ENCODE data around the gene CPSF7. TPM values are rescaled to one million over a fixed set of nuclear protein-coding genes. Genes with fewer than 3 reads are reported as not detected.
"Not testable (repeated sequence)": the region's sequence is repeated elsewhere in the genome, so short reads cannot be mapped to it uniquely, and the experiment has no call there.

Gene CPSF7
- total RNA-seq, 1 experiment from 2014 or later, result 51.1 TPM

GRCh38 chr11:61384271-61385242 is 45.2 kb downstream of the CPSF7 start:
- peak; percentile 41 for DNase-seq
- Histone ChIP-seq H3K79me2 (ENCODE audit: low read length) (no peaks in the 10 kb centered on the region), H3K27ac (ENCODE audit: low read length) (no peak overlapping the region), H3K27me3 (ENCODE audit: low read length) (no peaks in the 10 kb centered on the region), H3K4me1 (ENCODE audit: insufficient read depth, low read length) (no peaks in the 10 kb centered on the region), H3K9me2 (replicated peaks; ENCODE audit: low read length) (no peaks in the 10 kb centered on the region), H3K36me3 (ENCODE audit: low read depth, low read length) (no peaks in the 10 kb centered on the region), H3K9me3 (ENCODE audit: low read length) (no peaks in the 10 kb centered on the region), H4K20me1 (ENCODE audit: low read length) (no peaks in the 10 kb centered on the region), H3K4me2 (ENCODE audit: low read length) (no peak overlapping the region), H2AFZ (ENCODE audit: low read length) (no peak overlapping the region), H3K9ac (ENCODE audit: low read length) (no peak overlapping the region), H3F3A (ENCODE audit: low read length, unreplicated experiment) (no peaks in the 10 kb centered on the region), H3K4me3 (ENCODE audit: low read length) (no peak overlapping the region)
- peak; percentile 25; the same call in 1 of the 2 replicates for TF ChIP-seq CTCF (conservative IDR thresholded peaks at IDR 0.05; ENCODE audit: low read depth, low read length)
- TF ChIP-seq EZH2 (IDR thresholded peaks at IDR 0.05; ENCODE audit: low read length, unreplicated experiment), result no peak
- intact Hi-C loops (cut with micrococcal nuclease), result loop anchor here (1.0 kb wide), 1 partner anchor 48 kb away; no protein-coding TSS in a partner anchor
- ChIA-PET POLR2A (ENCODE audit: unreplicated experiment) (interaction anchor here (0.6 kb wide), 1 partner anchor 86 kb away, joined by 3 read pairs; no protein-coding TSS in a partner anchor), CTCF (interaction anchor here (0.5 to 3.3 kb wide), 5 partner anchors 17 to 114 kb away, joined by 3 to 63 read pairs (median 3); partner anchors contain the start of gene CYB561A3)
- ATAC-seq, result peak; percentile 31; the same call in 1 of the 2 replicates
- BruUV-seq (replicated peaks), result no TSS peak

GRCh38 chr11:61383859-61384258 is 45.9 kb downstream of the CPSF7 start:
- H3F3A ChIP-seq (ENCODE audit: low read length, unreplicated experiment); H3K27ac ChIP-seq (ENCODE audit: low read length); H3K36me3 ChIP-seq (ENCODE audit: low read depth, low read length); intact Hi-C loops (cut with micrococcal nuclease); H3K4me2 ChIP-seq (ENCODE audit: low read length); H3K9ac ChIP-seq (ENCODE audit: low read length); POLR2A ChIA-PET (ENCODE audit: unreplicated experiment); H3K9me3 ChIP-seq (ENCODE audit: low read length); H3K4me3 ChIP-seq (ENCODE audit: low read length); H3K4me1 ChIP-seq (ENCODE audit: insufficient read depth, low read length); H3K27me3 ChIP-seq (ENCODE audit: low read length); H3K79me2 ChIP-seq (ENCODE audit: low read length); H4K20me1 ChIP-seq (ENCODE audit: low read length); ATAC-seq; BruUV-seq (replicated peaks); H2AFZ ChIP-seq (ENCODE audit: low read length); DNase-seq; H3K9me2 ChIP-seq (replicated peaks; ENCODE audit: low read length): not testable (repeated sequence)
- CTCF ChIA-PET, result interaction anchor here (0.5 to 3.3 kb wide), 3 partner anchors 23 to 113 kb away, joined by 3 to 63 read pairs (median 3); partner anchors contain the start of gene CYB561A3

GRCh38 chr11:61380884-61381283 is 48.9 kb downstream of the CPSF7 start:
- Histone ChIP-seq H3K36me3 (ENCODE audit: low read depth, low read length) (no peaks in the 10 kb centered on the region), H3F3A (ENCODE audit: low read length, unreplicated experiment) (no peaks in the 10 kb centered on the region), H3K9me2 (replicated peaks; ENCODE audit: low read length) (no peaks in the 10 kb centered on the region), H3K4me3 (ENCODE audit: low read length) (no peak overlapping the region), H3K4me1 (ENCODE audit: insufficient read depth, low read length) (peaks cover 13% of the 10 kb centered on the region), H3K4me2 (ENCODE audit: low read length) (no peak overlapping the region), H3K27me3 (ENCODE audit: low read length) (no peaks in the 10 kb centered on the region), H4K20me1 (ENCODE audit: low read length) (no peaks in the 10 kb centered on the region), H3K27ac (ENCODE audit: low read length) (no peak overlapping the region), H2AFZ (ENCODE audit: low read length) (no peak overlapping the region), H3K9ac (ENCODE audit: low read length) (no peak overlapping the region), H3K79me2 (ENCODE audit: low read length) (no peaks in the 10 kb centered on the region), H3K9me3 (ENCODE audit: low read length) (no peaks in the 10 kb centered on the region)
- ChIA-PET CTCF (no interaction called here), POLR2A (ENCODE audit: unreplicated experiment) (no interaction called here)
- DNase-seq (no peak), ATAC-seq (no peak)
- TF ChIP-seq EZH2phosphoT487 (IDR thresholded peaks at IDR 0.05; ENCODE audit: borderline replicate concordance, low read length), result no peak
- TF ChIP-seq CTCF (conservative IDR thresholded peaks at IDR 0.05; ENCODE audit: low read depth, low read length), result no peak
- no peak for TF ChIP-seq EZH2 (IDR thresholded peaks at IDR 0.05; ENCODE audit: low read length, unreplicated experiment)
- no TSS peak for BruUV-seq (replicated peaks)
- intact Hi-C loops (cut with micrococcal nuclease), result no loop called here
